GM12875 (cell line): ENCODE results near the gene WBP1L.
"Not testable (repeated sequence)": the region's sequence is repeated elsewhere in the genome, so short reads cannot be mapped to it uniquely, and the experiment has no call there.

Experiments used
- H3K4me3 ChIP-seq: one replicate; pipeline ENCODE4 v1.5.1; 2011; ENCODE audit warnings: low read depth, low read length, control low read depth
- CTCF ChIP-seq: IDR thresholded peaks from 2 replicates; pipeline ENCODE4 v1.5.1; 2011; ENCODE audit warnings: low read depth, mild to moderate bottlenecking, control low read depth, inconsistent platforms, low read length, moderate library complexity, borderline replicate concordance; ENCODE audit not compliant: insufficient read depth

Gene WBP1L

GRCh38 chr10:102813734-102814452, 70.1 kb downstream of the WBP1L start:
- TF ChIP-seq CTCF: no peak
- H3K4me3 ChIP-seq: no peak overlapping the region

GRCh38 chr10:102814453-102814871, 70.7 kb downstream of the WBP1L start:
- no peak overlapping the region for H3K4me3 ChIP-seq
- TF ChIP-seq CTCF: no peak

GRCh38 chr10:102814873-102815661, 71.3 kb downstream of the WBP1L start:
- no peak for TF ChIP-seq CTCF
- H3K4me3 ChIP-seq: no peak overlapping the region

- no peak overlapping the region for H3K4me3 ChIP-seq
- no peak for TF ChIP-seq CTCF
Observed at GRCh38 chr10:102815790-102816549, 72.2 kb downstream of the WBP1L start.

- no peak for TF ChIP-seq CTCF
- H3K4me3 ChIP-seq: no peak overlapping the region
Observed at GRCh38 chr10:102817175-102817574, 73.4 kb downstream of the WBP1L start.

- no peak overlapping the region for H3K4me3 ChIP-seq
- TF ChIP-seq CTCF: no peak
Observed at GRCh38 chr10:102819054-102819453, 75.3 kb downstream of the WBP1L start.

GRCh38 chr10:102820008-102820407, 76.3 kb downstream of the WBP1L start:
- H3K4me3 ChIP-seq: not testable (repeated sequence)
